ENCODE results near the gene C1orf53.
A peak's percentile ranks its signal among the peaks of the same experiment; 100 is the strongest.
"Not testable (repeated sequence)": the region's sequence is repeated elsewhere in the genome, so short reads cannot be mapped to it uniquely, and the experiment has no call there.

The C1orf53 gene

GRCh38 chr1:197937381-197937780 lies 35.0 kb downstream of the C1orf53 start:
- POLR2A ChIA-PET: no interaction called here
- no peak for DNase-seq (ENCODE audit: extremely low spot score)
- TF ChIP-seq LEF1 (IDR thresholded peaks at IDR 0.05; ENCODE audit: borderline replicate concordance) (no peak), ELF4 (IDR thresholded peaks at IDR 0.05) (no peak), L3MBTL2 (conservative IDR thresholded peaks at IDR 0.05) (no peak), FOXK2 (IDR thresholded peaks at IDR 0.05) (no peak), FOXA1 (IDR thresholded peaks at IDR 0.05) (no peak), CTBP1 (IDR thresholded peaks at IDR 0.05; ENCODE audit: borderline replicate concordance) (no peak), HDGF (IDR thresholded peaks at IDR 0.05; ENCODE audit: borderline replicate concordance) (no peak), ARNT (IDR thresholded peaks at IDR 0.05) (no peak), NFRKB (IDR thresholded peaks at IDR 0.05) (no peak), BHLHE40 (IDR thresholded peaks at IDR 0.05; ENCODE audit: borderline replicate concordance) (no peak), SUZ12 (IDR thresholded peaks at IDR 0.05) (no peak)
- CTCF ChIA-PET: no interaction called here

- POLR2A ChIA-PET: no interaction called here
These were observed 35.5 kb downstream of the C1orf53 start for GRCh38 chr1:197937892-197938291.

GRCh38 chr1:197939159-197939980 lies 36.9 kb downstream of the C1orf53 start:
- POLR2A ChIA-PET: not testable (repeated sequence)

More at GRCh38 chr1:197937892-197938291, 35.5 kb downstream of the C1orf53 start:
- no peak for DNase-seq (ENCODE audit: extremely low spot score)
- TF ChIP-seq FOXK2 (IDR thresholded peaks at IDR 0.05) (no peak), CTBP1 (IDR thresholded peaks at IDR 0.05; ENCODE audit: borderline replicate concordance) (no peak), HDGF (IDR thresholded peaks at IDR 0.05; ENCODE audit: borderline replicate concordance) (no peak), TARDBP (IDR thresholded peaks at IDR 0.05) (no peak), LEF1 (IDR thresholded peaks at IDR 0.05; ENCODE audit: borderline replicate concordance) (no peak), NFRKB (IDR thresholded peaks at IDR 0.05) (no peak), FOXA1 (IDR thresholded peaks at IDR 0.05) (no peak), ELF4 (IDR thresholded peaks at IDR 0.05) (no peak), SP1 (IDR thresholded peaks at IDR 0.05) (no peak), ARNT (IDR thresholded peaks at IDR 0.05) (no peak), L3MBTL2 (conservative IDR thresholded peaks at IDR 0.05) (no peak), BHLHE40 (IDR thresholded peaks at IDR 0.05; ENCODE audit: borderline replicate concordance) (no peak)
- CTCF ChIA-PET: no interaction called here

GRCh38 chr1:197942042-197942441 lies 39.6 kb downstream of the C1orf53 start:
- no peak for DNase-seq (ENCODE audit: extremely low spot score)
- ChIA-PET CTCF (no interaction called here), POLR2A (no interaction called here)
- TF ChIP-seq FOXK2 (IDR thresholded peaks at IDR 0.05) (no peak), NFRKB (IDR thresholded peaks at IDR 0.05) (no peak), SP1 (IDR thresholded peaks at IDR 0.05) (no peak), LEF1 (IDR thresholded peaks at IDR 0.05; ENCODE audit: borderline replicate concordance) (no peak), ARNT (IDR thresholded peaks at IDR 0.05) (no peak), BHLHE40 (IDR thresholded peaks at IDR 0.05; ENCODE audit: borderline replicate concordance) (no peak), PKNOX1 (IDR thresholded peaks at IDR 0.05) (no peak), FOXM1 (IDR thresholded peaks at IDR 0.05; ENCODE audit: borderline replicate concordance) (no peak), ELF4 (IDR thresholded peaks at IDR 0.05) (no peak), TARDBP (IDR thresholded peaks at IDR 0.05) (no peak), L3MBTL2 (conservative IDR thresholded peaks at IDR 0.05) (no peak), CTBP1 (IDR thresholded peaks at IDR 0.05; ENCODE audit: borderline replicate concordance) (no peak), FOXA1 (IDR thresholded peaks at IDR 0.05) (no peak), ZNF384 (IDR thresholded peaks at IDR 0.05) (no peak), SUZ12 (IDR thresholded peaks at IDR 0.05) (no peak)

More at GRCh38 chr1:197939159-197939980, 36.9 kb downstream of the C1orf53 start:
- DNase-seq (ENCODE audit: extremely low spot score); CTCF ChIA-PET: not testable (repeated sequence)
- TF ChIP-seq ZNF384 (IDR thresholded peaks at IDR 0.05): peak; percentile 36; the same call in 1 of the 2 replicates

- no peak for TF ChIP-seq CTBP1 (IDR thresholded peaks at IDR 0.05; ENCODE audit: borderline replicate concordance)
- TF ChIP-seq ELF4 (IDR thresholded peaks at IDR 0.05): no peak
- TF ChIP-seq NFRKB (IDR thresholded peaks at IDR 0.05): no peak
- no peak for TF ChIP-seq BHLHE40 (IDR thresholded peaks at IDR 0.05; ENCODE audit: borderline replicate concordance)
- TF ChIP-seq FOXA1 (IDR thresholded peaks at IDR 0.05): no peak
- TF ChIP-seq SUZ12 (IDR thresholded peaks at IDR 0.05): no peak
- TF ChIP-seq ARNT (IDR thresholded peaks at IDR 0.05): no peak
- no peak for TF ChIP-seq FOXM1 (IDR thresholded peaks at IDR 0.05; ENCODE audit: borderline replicate concordance)
- ChIA-PET POLR2A (no interaction called here), CTCF (interaction anchor here (1.0 kb wide), 1 partner anchor 11 kb away, joined by 3 read pairs; no protein-coding TSS in a partner anchor)
- no peak for DNase-seq (ENCODE audit: extremely low spot score)
These were observed 42.1 kb downstream of the C1orf53 start for GRCh38 chr1:197944485-197944884.

GRCh38 chr1:197948926-197949899 lies 46.8 kb downstream of the C1orf53 start:
- DNase-seq (ENCODE audit: extremely low spot score): no peak
- no peak for TF ChIP-seq FOXK2 (IDR thresholded peaks at IDR 0.05)
- TF ChIP-seq SUZ12 (IDR thresholded peaks at IDR 0.05): no peak
- no peak for TF ChIP-seq LEF1 (IDR thresholded peaks at IDR 0.05; ENCODE audit: borderline replicate concordance)
- no peak for TF ChIP-seq ELF4 (IDR thresholded peaks at IDR 0.05)
- no peak for TF ChIP-seq NFRKB (IDR thresholded peaks at IDR 0.05)
- no peak for TF ChIP-seq L3MBTL2 (conservative IDR thresholded peaks at IDR 0.05)
- no peak for TF ChIP-seq ZNF384 (IDR thresholded peaks at IDR 0.05)
- no peak for TF ChIP-seq ARNT (IDR thresholded peaks at IDR 0.05)
- TF ChIP-seq FOXA1 (IDR thresholded peaks at IDR 0.05): no peak
- TF ChIP-seq TARDBP (IDR thresholded peaks at IDR 0.05): no peak
- no peak for TF ChIP-seq CTBP1 (IDR thresholded peaks at IDR 0.05; ENCODE audit: borderline replicate concordance)
- no peak for TF ChIP-seq PKNOX1 (IDR thresholded peaks at IDR 0.05)
- ChIA-PET POLR2A (no interaction called here), CTCF (no interaction called here)
